Choroid plexus epithelial cell (primary cell): ENCODE measurements around the gene DUSP28.

Source experiments
- DNase-seq: peaks from one replicate; pipeline ENCODE4 v3.0.0-alpha.2; 2010; ENCODE audit warnings: low read depth
- H3K4me3 ChIP-seq: 2 replicates; pipeline ENCODE4 v1.5.1; 2011; ENCODE audit warnings: low read depth, mild to moderate bottlenecking, control low read depth, low read length, moderate library complexity
- TF ChIP-seq, protein P1 (sequence below): conservative IDR thresholded peaks from 2 replicates; pipeline ENCODE4 v1.5.1; 2011; ENCODE audit warnings: low read depth, mild to moderate bottlenecking, control low read depth, inconsistent platforms, low read length, moderate library complexity

DUSP28 gene

DNA sequence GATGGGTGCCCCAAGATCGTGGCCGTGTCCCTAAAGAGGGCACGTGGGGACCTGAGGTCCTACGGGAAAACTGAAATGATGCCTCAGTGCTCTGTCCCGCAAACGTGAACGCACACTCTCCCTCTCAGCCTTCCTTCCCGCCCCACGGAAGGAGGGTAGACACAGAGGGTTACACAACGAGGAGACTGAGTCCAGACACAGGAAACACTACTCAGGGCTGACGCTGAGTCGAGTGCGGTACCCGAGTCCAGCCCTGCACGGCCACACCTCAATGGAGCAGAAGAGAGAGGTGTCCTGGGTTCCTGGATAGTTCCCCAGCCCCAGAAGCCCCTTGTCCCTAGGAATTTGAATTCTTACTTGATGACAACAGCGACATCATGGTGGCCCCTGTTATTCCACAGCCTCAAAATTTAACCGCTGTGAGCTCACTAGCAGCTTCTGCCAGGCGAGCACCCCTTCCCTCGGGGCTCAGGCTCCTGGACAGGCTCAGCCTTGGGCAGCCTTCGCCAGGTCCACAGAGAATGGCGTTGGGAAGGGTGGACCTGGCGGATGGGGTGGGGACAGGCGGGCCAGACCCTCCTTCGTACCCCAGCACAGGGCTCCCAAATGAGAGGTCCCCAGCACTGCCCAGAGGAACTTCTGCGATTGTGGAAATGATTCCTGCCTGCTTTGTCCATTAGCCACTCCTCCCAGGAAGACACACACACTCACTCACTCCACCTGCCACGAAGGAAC, 7.1 kb downstream of the DUSP28 start:
- TF ChIP-seq, protein P1, sequence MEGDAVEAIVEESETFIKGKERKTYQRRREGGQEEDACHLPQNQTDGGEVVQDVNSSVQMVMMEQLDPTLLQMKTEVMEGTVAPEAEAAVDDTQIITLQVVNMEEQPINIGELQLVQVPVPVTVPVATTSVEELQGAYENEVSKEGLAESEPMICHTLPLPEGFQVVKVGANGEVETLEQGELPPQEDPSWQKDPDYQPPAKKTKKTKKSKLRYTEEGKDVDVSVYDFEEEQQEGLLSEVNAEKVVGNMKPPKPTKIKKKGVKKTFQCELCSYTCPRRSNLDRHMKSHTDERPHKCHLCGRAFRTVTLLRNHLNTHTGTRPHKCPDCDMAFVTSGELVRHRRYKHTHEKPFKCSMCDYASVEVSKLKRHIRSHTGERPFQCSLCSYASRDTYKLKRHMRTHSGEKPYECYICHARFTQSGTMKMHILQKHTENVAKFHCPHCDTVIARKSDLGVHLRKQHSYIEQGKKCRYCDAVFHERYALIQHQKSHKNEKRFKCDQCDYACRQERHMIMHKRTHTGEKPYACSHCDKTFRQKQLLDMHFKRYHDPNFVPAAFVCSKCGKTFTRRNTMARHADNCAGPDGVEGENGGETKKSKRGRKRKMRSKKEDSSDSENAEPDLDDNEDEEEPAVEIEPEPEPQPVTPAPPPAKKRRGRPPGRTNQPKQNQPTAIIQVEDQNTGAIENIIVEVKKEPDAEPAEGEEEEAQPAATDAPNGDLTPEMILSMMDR = no peak
- H3K4me3 ChIP-seq = peak overlapping the region; percentile 64
- DNase-seq = peak; percentile 27

DNA sequence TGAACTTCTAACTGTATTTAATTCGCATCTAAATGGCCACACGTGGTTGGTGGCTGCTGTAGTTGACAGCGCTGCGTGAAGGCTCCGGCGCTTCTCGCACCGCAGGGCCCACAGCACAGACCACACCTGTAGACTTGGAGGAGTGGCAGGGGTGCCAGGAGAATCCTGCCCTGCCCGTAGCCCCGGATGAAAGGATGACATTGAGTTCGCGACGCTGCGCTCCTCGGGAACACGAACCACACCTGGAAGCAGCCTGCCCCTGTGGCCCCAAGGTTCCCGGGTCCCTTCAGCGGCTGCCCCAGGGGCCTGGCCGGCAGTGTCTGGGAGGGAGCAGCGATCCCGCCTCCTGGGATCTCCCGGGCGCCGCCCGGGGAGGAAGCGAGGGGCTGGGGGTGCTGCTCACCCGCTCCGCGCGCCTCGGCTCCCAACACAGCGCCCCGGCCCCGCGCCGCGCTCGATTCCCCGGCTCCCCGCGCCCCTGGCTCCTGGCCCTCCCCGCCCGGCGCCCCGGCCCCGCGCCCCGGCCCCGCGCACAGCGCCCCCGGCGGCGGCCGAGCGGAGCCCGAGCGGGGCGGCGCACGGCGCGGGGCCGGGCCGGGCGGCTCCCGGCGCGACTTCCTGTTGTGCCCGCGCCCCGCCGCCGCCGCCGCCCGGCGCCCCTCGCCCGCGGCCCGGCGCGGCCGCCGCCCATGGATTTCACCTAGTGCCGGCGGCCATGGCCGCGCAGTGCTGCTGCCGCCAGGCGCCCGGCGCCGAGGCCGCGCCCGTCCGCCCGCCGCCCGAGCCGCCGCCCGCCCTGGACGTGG, 7.9 kb downstream of the DUSP28 start, which contains the start of gene RNPEPL1:
Gene RNPEPL1 (plus strand): TSS at position 613 of the 806 bp plus-strand sequence. CDS start 103 bp downstream, at position 716.
- peak within 1 kb of the TSS; percentile 64 for H3K4me3 ChIP-seq
- DNase-seq = no peak
- TF ChIP-seq, protein P1 = no peak

DNA sequence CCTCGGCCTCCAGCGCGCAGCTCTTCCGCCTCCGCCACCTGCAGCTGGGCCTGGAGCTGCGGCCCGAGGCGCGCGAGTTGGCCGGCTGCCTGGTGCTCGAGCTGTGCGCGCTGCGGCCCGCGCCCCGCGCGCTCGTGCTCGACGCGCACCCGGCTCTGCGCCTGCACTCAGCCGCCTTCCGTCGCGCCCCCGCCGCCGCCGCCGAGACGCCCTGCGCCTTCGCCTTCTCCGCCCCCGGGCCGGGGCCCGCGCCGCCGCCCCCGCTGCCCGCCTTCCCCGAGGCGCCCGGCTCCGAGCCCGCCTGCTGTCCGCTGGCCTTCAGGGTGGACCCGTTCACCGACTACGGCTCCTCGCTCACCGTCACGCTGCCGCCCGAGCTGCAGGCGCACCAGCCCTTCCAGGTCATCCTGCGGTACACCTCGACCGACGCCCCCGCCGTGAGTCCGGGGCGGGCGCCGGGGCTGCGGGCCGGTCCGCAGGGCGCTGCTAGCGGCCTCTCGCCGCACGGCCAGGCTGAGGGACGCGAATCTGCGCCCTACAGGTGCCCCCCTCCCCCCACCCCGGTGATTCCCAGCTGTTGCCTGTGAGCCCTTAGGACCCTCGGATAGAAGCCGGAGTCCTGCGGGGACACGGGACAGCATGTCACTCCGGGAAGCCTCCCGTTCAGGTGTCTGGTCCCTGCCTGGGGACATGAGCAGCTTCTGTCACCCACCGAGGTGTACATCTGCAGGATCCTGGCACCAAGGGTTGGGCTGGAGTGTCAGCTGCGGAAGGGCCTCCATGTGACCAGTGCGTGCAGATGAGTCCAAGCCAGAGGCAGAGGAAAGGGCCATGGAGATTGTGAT, 8.7 kb downstream of the DUSP28 start:
- H3K4me3 ChIP-seq = peak overlapping the region; percentile 64
- TF ChIP-seq, protein P1 = no peak
- DNase-seq = peak; percentile 70

DNA sequence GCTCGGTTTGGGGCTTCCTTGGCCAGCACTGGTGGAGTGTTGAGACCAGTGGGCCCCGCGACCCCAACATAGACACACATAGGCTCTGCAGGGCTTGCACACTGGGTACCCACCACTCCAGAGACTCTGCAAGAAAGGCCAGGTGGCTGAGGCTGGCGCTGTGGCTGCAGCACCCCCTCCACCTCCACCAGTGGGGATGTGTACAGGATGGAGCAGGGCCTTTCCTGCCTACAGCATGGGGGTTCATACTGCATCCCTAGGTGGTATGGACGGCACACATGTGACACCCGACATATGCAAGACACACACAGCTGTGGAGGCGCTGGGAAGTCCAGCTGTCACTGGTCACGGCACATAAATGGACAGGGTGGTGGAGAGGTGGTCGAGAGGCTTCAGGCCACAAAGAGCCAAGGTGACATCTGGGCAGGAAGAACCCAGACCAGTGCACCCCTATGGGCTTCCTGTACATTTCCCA, 9.4 kb downstream of the DUSP28 start:
- H3K4me3 ChIP-seq = peak overlapping the region; percentile 64
- TF ChIP-seq, protein P1 = no peak
- no peak for DNase-seq

DNA sequence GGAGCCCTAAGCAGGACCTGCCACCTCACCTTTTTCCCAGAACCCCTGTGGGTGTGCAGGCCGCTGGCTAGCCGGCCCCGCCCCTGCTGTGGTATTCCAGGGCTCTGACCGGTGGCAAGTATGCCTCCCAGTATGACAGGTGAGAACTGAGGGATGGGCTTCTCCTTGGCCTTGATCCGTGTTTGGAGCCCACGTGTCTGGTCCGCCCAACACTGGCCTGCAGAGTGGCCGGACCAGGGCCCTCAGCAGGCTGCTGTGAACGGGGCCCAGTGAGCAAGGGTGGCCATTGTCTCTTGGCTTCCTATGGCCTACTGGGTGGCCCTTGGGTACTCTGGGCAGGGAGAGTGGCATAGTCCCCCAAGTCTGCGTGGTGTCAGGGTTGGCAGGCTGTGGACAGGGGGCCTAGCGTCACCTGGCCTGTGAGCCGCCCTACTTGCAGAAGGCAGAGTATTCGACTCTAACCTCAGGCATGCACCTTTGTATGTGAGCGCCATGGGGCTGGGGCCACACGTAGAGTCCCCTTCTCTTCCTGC, 9.9 kb downstream of the DUSP28 start:
- DNase-seq = no peak
- TF ChIP-seq, protein P1 = no peak
- no peak overlapping the region for H3K4me3 ChIP-seq

DNA sequence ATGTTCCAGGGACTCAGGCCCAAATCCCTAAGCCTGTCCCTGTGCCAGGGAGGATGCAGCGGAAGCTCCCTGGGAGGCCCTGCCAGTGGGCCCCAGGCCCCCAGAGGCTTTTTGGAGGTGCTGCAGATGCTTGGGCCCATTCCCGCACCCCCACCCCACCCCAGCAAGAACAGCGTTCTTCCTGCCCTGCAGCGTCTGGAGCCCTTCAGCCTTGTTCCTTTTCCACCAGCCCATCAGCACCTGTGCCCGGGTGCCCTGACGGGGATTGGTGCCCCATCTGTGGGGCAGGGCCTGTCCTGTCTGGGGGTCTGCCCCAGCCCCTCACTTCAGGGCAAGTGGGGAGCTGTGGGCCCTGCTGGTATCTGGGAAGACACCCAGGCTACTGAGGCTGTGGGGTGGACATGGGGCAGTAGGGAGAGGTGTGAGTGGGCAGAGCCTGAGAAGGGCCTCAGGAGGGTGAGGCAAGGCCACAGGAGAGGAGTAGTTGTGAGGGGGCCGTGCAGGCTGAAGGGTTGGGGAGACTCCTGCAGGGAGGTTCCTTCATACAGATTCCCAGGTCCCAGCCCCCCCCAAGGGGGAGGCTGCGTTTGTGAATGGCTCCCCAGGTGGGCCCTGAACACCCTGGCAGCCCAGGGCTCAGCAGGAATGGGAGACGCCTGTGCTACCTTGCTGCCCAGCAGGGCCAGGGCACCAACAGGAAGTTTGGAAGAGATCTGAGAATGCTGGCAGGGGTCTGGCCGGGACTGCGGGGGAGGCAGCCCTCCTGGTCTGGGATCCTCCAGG, 10.6 kb downstream of the DUSP28 start:
- no peak overlapping the region for H3K4me3 ChIP-seq
- DNase-seq = no peak
- TF ChIP-seq, protein P1 = no peak
